ENCODE measurements around the gene PVR. TPM values are rescaled to one million over a fixed set of nuclear protein-coding genes. Genes with fewer than 3 reads are reported as not detected.

PVR gene
- total and polyA plus RNA-seq, 2 of the 4 experiments (the other 2 are of a cell fraction) = 106 to 122 TPM

- intact Hi-C loops (cut with micrococcal nuclease) (no loop called here), dilution Hi-C loops (cut with HindIII; ENCODE audit: low sequenced_read_pairs, unreplicated experiment) (no loop called here), in situ Hi-C loops (cut with MboI; ENCODE audit: low sequenced_read_pairs) (no loop called here)
- DNase-seq (no peak), ATAC-seq (ENCODE audit: low read depth) (no peak)
- H4K20me1 ChIP-seq (ENCODE audit: insufficient read depth, low read length) = peaks cover 62% of the 10 kb centered on the region
- no peak overlapping the region for H3K4me2 ChIP-seq (ENCODE audit: low read depth, low read length)
- no peak overlapping the region for H2BK15ac ChIP-seq (ENCODE audit: low read depth, low read length)
- no peak overlapping the region for H3K27ac ChIP-seq (ENCODE audit: insufficient read depth, low read length)
- H2BK20ac ChIP-seq (ENCODE audit: low read depth, low read length) = no peak overlapping the region
- H3K18ac ChIP-seq (ENCODE audit: low read depth, low read length) = no peak overlapping the region
- H3K4me1 ChIP-seq (ENCODE audit: control insufficient read depth, insufficient read depth, low read length) = peaks cover 16% of the 10 kb centered on the region
- no peak overlapping the region for H3K56ac ChIP-seq (ENCODE audit: extremely low read depth, insufficient read depth, low read length)
- H3K9ac ChIP-seq (ENCODE audit: low read depth, low read length) = no peak overlapping the region
- ChIA-PET POLR2A (ENCODE audit: unreplicated experiment) (no interaction called here), CTCF (no interaction called here)
- peaks cover 62% of the 10 kb centered on the region for H3K36me3 ChIP-seq (ENCODE audit: control insufficient read depth, insufficient read depth, low read length)
- no peak overlapping the region for H4K5ac ChIP-seq (ENCODE audit: low read depth, low read length)
- H3K14ac ChIP-seq (replicated peaks; ENCODE audit: low read depth, low read length) = no peak overlapping the region
- H2BK5ac ChIP-seq (ENCODE audit: low read depth, low read length, poor library complexity, severe bottlenecking) = peak overlapping the region; percentile 7
- H3K23ac ChIP-seq (ENCODE audit: low read depth, low read length) = no peak overlapping the region
- H2BK120ac ChIP-seq (ENCODE audit: low read depth, low read length) = no peak overlapping the region
- no TSS peak for BruUV-seq (replicated peaks)
- no peak overlapping the region for H2AK9ac ChIP-seq (replicated peaks; ENCODE audit: low read depth, low read length, poor library complexity)
- TF ChIP-seq MAFK (IDR thresholded peaks at IDR 0.05; ENCODE audit: low read depth, low read length) (no peak), RAD21 (IDR thresholded peaks at IDR 0.05; ENCODE audit: low read length) (no peak), FOS (IDR thresholded peaks at IDR 0.05; ENCODE audit: low read depth, low read length) (no peak), CEBPB (IDR thresholded peaks at IDR 0.05; ENCODE audit: low read depth, low read length) (no peak), RCOR1 (IDR thresholded peaks at IDR 0.05; ENCODE audit: insufficient replicate concordance, low read length) (no peak), SMC3 (IDR thresholded peaks at IDR 0.05; ENCODE audit: low read depth, low read length) (no peak), USF2 (IDR thresholded peaks at IDR 0.05; ENCODE audit: low read depth, low read length) (no peak), POLR2A (IDR thresholded peaks at IDR 0.05; ENCODE audit: low read depth, low read length) (no peak), CHD1 (IDR thresholded peaks at IDR 0.05; ENCODE audit: low read depth, low read length) (no peak), CTCF (conservative IDR thresholded peaks at IDR 0.05; ENCODE audit: low read depth, low read length) (no peak), NFE2L2 (IDR thresholded peaks at IDR 0.05; ENCODE audit: low read depth, low read length) (no peak), MAZ (IDR thresholded peaks at IDR 0.05; ENCODE audit: borderline replicate concordance, low read depth, low read length) (no peak), RFX5 (IDR thresholded peaks at IDR 0.05; ENCODE audit: low read depth, low read length) (no peak), MXI1 (IDR thresholded peaks at IDR 0.05; ENCODE audit: borderline replicate concordance, low read depth, low read length) (no peak)
- peak overlapping the region; percentile 29; the same call in 1 of the 2 replicates for H2AK5ac ChIP-seq (ENCODE audit: low read depth, low read length)
- H3K79me1 ChIP-seq (ENCODE audit: low read depth in 1 of 2, low read length in 2 of 2) = peaks cover 56 to 82% of the 10 kb centered on the region in 2 experiments
- WGBS, 2 experiments (ENCODE audit: extremely low coverage in 2 of 2, insufficient read length in 1 of 2) = 91% methylated on average over 7 of the region's 15 CpGs; no CpG with 5 or more reads in 1 of the 2 experiments
- H3K4ac ChIP-seq (ENCODE audit: low read depth, low read length) = no peak overlapping the region
- no peaks in the 10 kb centered on the region for H3K9me3 ChIP-seq (ENCODE audit: control insufficient read depth, insufficient read depth, low read length)
- H2AFZ ChIP-seq (replicated peaks; ENCODE audit: low read length, poor library complexity) = no peak overlapping the region
- H3K9me1 ChIP-seq (ENCODE audit: insufficient read depth, low read length) = peaks cover 34% of the 10 kb centered on the region
- H4K91ac ChIP-seq (ENCODE audit: insufficient read depth, low read depth, low read length) = no peak overlapping the region
- H4K8ac ChIP-seq (ENCODE audit: low read depth in 2 of 2, low read length in 2 of 2) = no peak overlapping the region
- H3K4me3 ChIP-seq (ENCODE audit: insufficient read depth, low read depth, low read length) = no peak overlapping the region
- H3K27me3 ChIP-seq (ENCODE audit: control insufficient read depth, insufficient read depth, low read length) = no peaks in the 10 kb centered on the region
These were observed 6.0 kb downstream of the PVR start for GRCh38 chr19:44649578-44650145.
